Nephron progenitor cell (in vitro differentiated cells): ENCODE data around the gene DPM3.
A peak's percentile ranks its signal among the peaks of the same experiment; 100 is the strongest.
"Not testable (repeated sequence)": the region's sequence is repeated elsewhere in the genome, so short reads cannot be mapped to it uniquely, and the experiment has no call there.

ENCODE experiments used
- DNase-seq: peaks from one replicate; pipeline ENCODE4 v3.0.0; 2021
- H3K27ac Mint-ChIP-seq: 2 replicates; pipeline ENCODE4 v1.8.0; 2021; ENCODE audit warnings: mild to moderate bottlenecking, moderate library complexity, mixed read lengths
- H3K27me3 Mint-ChIP-seq: 2 replicates; pipeline ENCODE4 v1.8.0; 2021; ENCODE audit warnings: mild to moderate bottlenecking, low read depth, mixed read lengths; ENCODE audit not compliant: poor library complexity
- H3K36me3 Mint-ChIP-seq: 2 replicates; pipeline ENCODE4 v1.8.0; 2021; ENCODE audit warnings: low read depth, mixed read lengths
- H3K4me1 Mint-ChIP-seq: 2 replicates; pipeline ENCODE4 v1.8.0; 2021; ENCODE audit warnings: mixed read lengths
- H3K4me3 Mint-ChIP-seq: 2 replicates; pipeline ENCODE4 v1.8.0; 2021; ENCODE audit warnings: mild to moderate bottlenecking, moderate library complexity, mixed read lengths
- H3K9me3 Mint-ChIP-seq: 2 replicates; pipeline ENCODE4 v1.8.0; 2021; ENCODE audit warnings: mild to moderate bottlenecking, moderate library complexity, mixed read lengths
- TF ChIP-seq, protein P1 (sequence below): fragments of 200-600 bp; sonication (generic); IDR thresholded peaks from 2 replicates; pipeline ENCODE4 v1.5.0; 2021; ENCODE audit warnings: antibody characterized with exemption

DPM3 gene

GRCh38 chr1:155168456-155169210 lies 28.3 kb upstream of the DPM3 start:
- TF ChIP-seq, protein P1, sequence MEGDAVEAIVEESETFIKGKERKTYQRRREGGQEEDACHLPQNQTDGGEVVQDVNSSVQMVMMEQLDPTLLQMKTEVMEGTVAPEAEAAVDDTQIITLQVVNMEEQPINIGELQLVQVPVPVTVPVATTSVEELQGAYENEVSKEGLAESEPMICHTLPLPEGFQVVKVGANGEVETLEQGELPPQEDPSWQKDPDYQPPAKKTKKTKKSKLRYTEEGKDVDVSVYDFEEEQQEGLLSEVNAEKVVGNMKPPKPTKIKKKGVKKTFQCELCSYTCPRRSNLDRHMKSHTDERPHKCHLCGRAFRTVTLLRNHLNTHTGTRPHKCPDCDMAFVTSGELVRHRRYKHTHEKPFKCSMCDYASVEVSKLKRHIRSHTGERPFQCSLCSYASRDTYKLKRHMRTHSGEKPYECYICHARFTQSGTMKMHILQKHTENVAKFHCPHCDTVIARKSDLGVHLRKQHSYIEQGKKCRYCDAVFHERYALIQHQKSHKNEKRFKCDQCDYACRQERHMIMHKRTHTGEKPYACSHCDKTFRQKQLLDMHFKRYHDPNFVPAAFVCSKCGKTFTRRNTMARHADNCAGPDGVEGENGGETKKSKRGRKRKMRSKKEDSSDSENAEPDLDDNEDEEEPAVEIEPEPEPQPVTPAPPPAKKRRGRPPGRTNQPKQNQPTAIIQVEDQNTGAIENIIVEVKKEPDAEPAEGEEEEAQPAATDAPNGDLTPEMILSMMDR: no peak
- H3K36me3 Mint-ChIP-seq: peaks cover 14% of the 10 kb centered on the region
- no peak overlapping the region for H3K4me3 Mint-ChIP-seq
- peaks cover 7% of the 10 kb centered on the region for H3K27me3 Mint-ChIP-seq
- H3K4me1 Mint-ChIP-seq: peaks cover 45% of the 10 kb centered on the region
- H3K27ac Mint-ChIP-seq: no peak overlapping the region
- no peak for DNase-seq
- peaks cover 11% of the 10 kb centered on the region for H3K9me3 Mint-ChIP-seq

- not testable (repeated sequence) for DNase-seq, H3K27ac Mint-ChIP-seq, H3K27me3 Mint-ChIP-seq, H3K4me3 Mint-ChIP-seq
- peaks cover 14% of the 10 kb centered on the region for H3K36me3 Mint-ChIP-seq
- H3K9me3 Mint-ChIP-seq: peaks cover 11% of the 10 kb centered on the region
- peaks cover 40% of the 10 kb centered on the region for H3K4me1 Mint-ChIP-seq
These were observed 27.7 kb upstream of the DPM3 start for GRCh38 chr1:155168105-155168445.

GRCh38 chr1:155167166-155168104 lies 27.1 kb upstream of the DPM3 start:
- TF ChIP-seq, protein P1: peak; percentile 79
- peaks cover 37% of the 10 kb centered on the region for H3K4me1 Mint-ChIP-seq
- H3K27me3 Mint-ChIP-seq: no peaks in the 10 kb centered on the region

DNA sequence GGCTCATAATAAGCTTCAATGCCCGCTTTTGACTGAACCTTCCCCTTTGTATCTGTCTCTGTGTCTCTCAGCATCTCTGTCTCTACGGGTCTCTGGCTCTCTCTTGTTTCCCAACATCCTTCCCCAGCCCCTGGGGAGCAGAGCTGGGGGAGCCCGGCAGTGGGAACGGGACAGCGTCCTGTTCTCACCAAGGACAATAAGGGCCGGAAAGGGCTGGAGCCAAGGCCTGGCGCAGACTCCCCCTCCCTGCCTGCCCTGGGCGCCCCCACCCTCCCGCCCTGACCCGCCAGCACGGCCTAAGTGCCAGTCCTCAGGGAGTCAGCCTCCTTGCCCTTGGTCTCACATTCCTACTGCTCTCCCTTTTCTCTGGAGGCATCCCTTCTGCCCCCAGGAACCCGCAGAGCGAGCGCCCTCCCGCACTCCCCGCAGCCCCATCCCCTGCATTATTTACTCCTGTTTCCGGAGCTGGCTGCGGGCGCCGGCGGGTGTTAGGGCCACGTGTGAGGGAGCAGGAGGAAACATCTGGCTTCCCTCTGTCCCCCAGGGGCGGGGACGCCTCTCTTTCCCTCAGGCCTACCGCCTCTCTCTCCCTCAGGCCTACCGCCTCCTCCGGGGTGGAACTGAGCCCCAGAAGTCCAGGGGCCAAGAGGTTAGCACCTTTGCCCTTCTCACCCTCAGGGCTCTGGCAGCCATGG lies 26.3 kb upstream of the DPM3 start:
- Mint-ChIP-seq H3K27ac (peak overlapping the region; percentile 94), H3K4me1 (peaks cover 29% of the 10 kb centered on the region), H3K4me3 (peak overlapping the region; percentile 62), H3K9me3 (peaks cover 11% of the 10 kb centered on the region), H3K27me3 (no peaks in the 10 kb centered on the region), H3K36me3 (peaks cover 14% of the 10 kb centered on the region)
- peak; percentile 58 for DNase-seq
- TF ChIP-seq, protein P1: no peak

More at GRCh38 chr1:155167166-155168104, 27.1 kb upstream of the DPM3 start:
- DNase-seq: peak; percentile 91
- H3K4me3 Mint-ChIP-seq: peak overlapping the region; percentile 77
- H3K9me3 Mint-ChIP-seq: peaks cover 11% of the 10 kb centered on the region
- H3K27ac Mint-ChIP-seq: peak overlapping the region; percentile 85
- H3K36me3 Mint-ChIP-seq: peaks cover 14% of the 10 kb centered on the region

DNA sequence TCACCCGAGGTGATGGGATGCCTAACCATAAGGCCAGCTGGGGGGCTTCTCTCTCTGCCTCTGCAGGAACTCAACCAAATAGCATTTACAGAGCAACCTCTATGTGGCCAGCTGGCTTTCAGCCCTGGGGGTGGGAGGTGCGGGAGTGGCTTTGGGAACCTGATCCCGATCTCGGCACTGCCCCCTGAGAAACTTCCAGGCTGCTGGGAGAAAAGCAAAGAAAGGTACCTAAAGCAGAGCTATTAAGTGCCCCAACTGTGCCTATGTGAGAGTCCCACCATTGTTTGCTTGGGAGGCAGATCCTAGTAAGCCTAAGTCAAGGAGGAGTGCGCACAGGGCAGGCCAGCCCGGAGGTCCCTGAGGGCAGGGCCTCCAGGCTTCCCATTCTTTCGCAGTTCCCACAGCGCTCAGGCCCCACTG lies 25.7 kb upstream of the DPM3 start:
- TF ChIP-seq, protein P1: no peak
- H3K27ac Mint-ChIP-seq: peak overlapping the region; percentile 94
- peaks cover 14% of the 10 kb centered on the region for H3K36me3 Mint-ChIP-seq
- H3K4me3 Mint-ChIP-seq: peak overlapping the region; percentile 62
- peaks cover 11% of the 10 kb centered on the region for H3K9me3 Mint-ChIP-seq
- H3K4me1 Mint-ChIP-seq: peaks cover 27% of the 10 kb centered on the region
- no peaks in the 10 kb centered on the region for H3K27me3 Mint-ChIP-seq
- peak; percentile 54 for DNase-seq

- Mint-ChIP-seq H3K4me1 (peaks cover 27% of the 10 kb centered on the region), H3K9me3 (peaks cover 11% of the 10 kb centered on the region)
- H3K4me3 Mint-ChIP-seq, H3K36me3 Mint-ChIP-seq, H3K27ac Mint-ChIP-seq, DNase-seq, H3K27me3 Mint-ChIP-seq: not testable (repeated sequence)
These were observed 24.3 kb upstream of the DPM3 start for GRCh38 chr1:155164625-155165024.

DNA sequence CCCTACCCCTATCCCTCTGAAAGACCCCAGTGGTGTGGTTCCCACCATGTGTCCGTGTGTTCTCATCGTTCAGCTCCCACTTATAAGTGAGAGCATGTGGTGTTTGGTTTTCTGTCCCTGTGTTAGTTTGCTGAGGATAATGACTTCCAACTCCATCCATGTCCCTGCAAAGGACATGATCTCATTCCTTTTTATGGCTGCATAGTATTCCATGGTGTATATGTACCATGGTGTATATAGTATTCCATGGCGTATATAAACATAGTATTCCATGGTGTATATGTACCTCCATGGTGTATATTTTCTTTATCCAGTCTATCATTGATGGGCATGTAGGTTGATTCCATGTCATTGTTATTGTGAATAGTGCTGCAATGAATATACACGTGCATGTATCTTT lies 23.5 kb upstream of the DPM3 start:
- H3K27ac Mint-ChIP-seq, H3K4me3 Mint-ChIP-seq, H3K27me3 Mint-ChIP-seq, DNase-seq, H3K36me3 Mint-ChIP-seq: not testable (repeated sequence)
- H3K4me1 Mint-ChIP-seq: peaks cover 27% of the 10 kb centered on the region
- H3K9me3 Mint-ChIP-seq: peaks cover 11% of the 10 kb centered on the region

GRCh38 chr1:155162631-155163030 lies 22.3 kb upstream of the DPM3 start:
- H3K4me3 Mint-ChIP-seq: not testable (repeated sequence)

More at GRCh38 chr1:155162631-155163030, 22.3 kb upstream of the DPM3 start:
- not testable (repeated sequence) for DNase-seq, H3K27ac Mint-ChIP-seq, H3K27me3 Mint-ChIP-seq, H3K36me3 Mint-ChIP-seq
- Mint-ChIP-seq H3K9me3 (peaks cover 11% of the 10 kb centered on the region), H3K4me1 (peaks cover 23% of the 10 kb centered on the region)
